KOPT-K1 (cell line): ENCODE measurements around the gene MAB21L2.
"Not testable (repeated sequence)": the region's sequence is repeated elsewhere in the genome, so short reads cannot be mapped to it uniquely, and the experiment has no call there.

Experiments
- H3K27ac ChIP-seq: fragments of 200-600 bp; sonication (generic); 2 replicates; pipeline ENCODE4 v1.5.1; 2016; ENCODE audit warnings: antibody characterized with exemption, mild to moderate bottlenecking, low read depth, low read length; ENCODE audit not compliant: poor library complexity, severe bottlenecking
- H3K36me3 ChIP-seq: fragments of 200-600 bp; sonication (generic); 2 replicates; pipeline ENCODE4 v1.5.1; 2017; ENCODE audit warnings: antibody characterized with exemption, mild to moderate bottlenecking, low read length, moderate library complexity; ENCODE audit not compliant: insufficient read depth
- H3K9me3 ChIP-seq: fragments of 200-600 bp; sonication (generic); 2 replicates; pipeline ENCODE4 v1.5.1; 2017; ENCODE audit warnings: antibody characterized with exemption, low read length, mild to moderate bottlenecking; ENCODE audit not compliant: insufficient read depth, poor library complexity, severe bottlenecking

MAB21L2 gene

DNA sequence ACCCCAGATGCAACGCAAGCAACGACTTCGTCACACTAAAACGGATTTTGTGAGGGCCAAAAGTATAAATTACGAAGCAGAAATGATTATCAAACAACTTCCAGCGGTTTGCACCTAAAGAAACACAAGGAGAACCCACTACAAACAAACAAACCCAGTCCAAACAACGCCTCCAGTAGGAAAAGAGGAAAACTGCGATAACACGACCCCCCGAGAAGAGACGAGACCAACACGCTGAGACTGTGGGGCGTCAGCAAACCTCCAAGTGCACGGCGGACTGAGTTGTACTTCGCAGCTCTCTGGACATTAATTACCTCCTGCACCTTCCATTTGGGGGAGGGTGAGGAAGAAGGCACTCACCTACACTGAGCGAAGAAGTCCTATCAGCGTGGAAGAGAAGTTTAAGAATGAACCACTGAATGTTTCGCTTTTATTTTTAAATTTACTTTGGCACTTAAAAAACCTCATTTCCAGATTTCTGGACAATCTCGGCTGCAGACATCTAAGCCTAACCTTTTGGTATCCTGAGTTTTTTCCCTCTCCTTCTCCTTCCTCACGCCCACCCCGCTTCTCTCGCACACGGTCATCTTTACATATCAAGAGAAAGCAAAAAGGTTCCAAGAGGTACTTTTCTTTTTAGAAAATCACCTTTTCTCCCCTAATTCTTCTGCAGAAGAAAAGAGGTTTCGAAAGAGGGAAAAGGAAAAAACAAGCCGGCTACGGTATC, at the start of gene MAB21L2:
MAB21L2 (plus strand) TSS at position 6 of the 727 bp plus-strand sequence. CDS start 879 bp downstream, outside the sequence.
- Histone ChIP-seq H3K27ac (no peak within 1 kb of the TSS), H3K9me3 (peaks cover 41% of the 10 kb centered on the region), H3K36me3 (peaks cover 16% of the 10 kb centered on the region; the same call in 1 of the 2 replicates)

GRCh38 chr4:150533673-150534072, 48.3 kb upstream of the MAB21L2 start:
- no peak overlapping the region for H3K27ac ChIP-seq
- no peaks in the 10 kb centered on the region for H3K9me3 ChIP-seq

DNA sequence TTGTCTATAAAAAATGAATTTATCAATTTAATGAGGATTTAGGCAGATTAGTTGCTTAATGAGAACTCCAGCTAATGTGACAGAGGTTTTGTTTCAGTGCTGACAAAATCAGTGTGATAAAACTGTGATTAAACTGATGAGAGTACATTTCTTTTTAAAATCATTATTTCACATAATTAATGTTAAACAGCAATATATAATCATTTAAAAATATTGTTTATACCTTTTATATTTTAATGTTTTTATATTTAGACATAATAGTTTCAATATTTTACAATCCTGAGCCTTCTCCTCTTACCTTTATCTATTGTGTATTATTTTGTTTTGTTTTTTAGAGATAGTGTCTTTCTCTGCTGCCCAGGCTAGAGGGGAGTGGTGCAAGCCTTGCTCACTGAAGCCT, 47.1 kb upstream of the MAB21L2 start:
- Histone ChIP-seq H3K36me3 (no peaks in the 10 kb centered on the region), H3K27ac (no peak overlapping the region), H3K9me3 (no peaks in the 10 kb centered on the region)

More at GRCh38 chr4:150533673-150534072, 48.3 kb upstream of the MAB21L2 start:
- no peaks in the 10 kb centered on the region for H3K36me3 ChIP-seq

DNA sequence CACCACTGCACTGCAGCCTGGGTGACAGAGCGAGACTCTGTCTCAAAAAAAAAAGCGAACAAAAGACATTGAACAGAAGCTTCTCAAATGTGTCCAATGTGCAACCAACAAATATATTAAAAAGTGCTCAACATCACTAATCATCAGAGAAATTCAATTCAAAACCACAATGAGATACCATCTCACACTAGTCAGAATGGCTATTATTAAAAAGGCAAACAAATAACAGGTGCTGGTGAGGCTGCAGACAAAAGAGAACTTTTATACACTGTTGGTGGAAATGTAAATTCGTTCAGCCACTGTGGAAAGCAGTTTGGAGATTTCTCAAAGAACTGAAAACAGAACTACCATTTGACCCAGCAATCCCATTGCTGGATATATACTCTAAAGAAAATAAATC, 44.0 kb upstream of the MAB21L2 start:
- H3K27ac ChIP-seq, H3K36me3 ChIP-seq, H3K9me3 ChIP-seq: not testable (repeated sequence)

DNA sequence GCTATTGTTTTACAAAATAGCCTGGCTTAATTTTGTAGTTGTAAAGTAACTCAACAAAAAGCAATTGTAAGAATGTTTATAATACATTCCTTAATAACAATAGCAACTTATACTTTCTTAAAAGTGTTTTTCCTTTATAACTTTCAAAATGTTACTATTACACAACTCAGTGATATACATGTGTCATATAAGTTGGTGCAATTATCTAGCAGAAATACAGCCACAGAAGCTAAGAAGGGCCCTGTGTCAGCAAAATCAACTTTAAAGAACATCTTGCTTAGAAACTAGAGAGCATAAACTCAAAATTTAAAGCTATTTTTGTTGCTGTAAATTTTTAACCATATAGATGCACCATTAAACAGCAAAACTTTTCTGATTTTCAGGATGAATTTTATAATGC, 41.4 kb upstream of the MAB21L2 start:
- no peak overlapping the region for H3K27ac ChIP-seq
- H3K9me3 ChIP-seq, result no peaks in the 10 kb centered on the region
- H3K36me3 ChIP-seq, result no peaks in the 10 kb centered on the region

DNA sequence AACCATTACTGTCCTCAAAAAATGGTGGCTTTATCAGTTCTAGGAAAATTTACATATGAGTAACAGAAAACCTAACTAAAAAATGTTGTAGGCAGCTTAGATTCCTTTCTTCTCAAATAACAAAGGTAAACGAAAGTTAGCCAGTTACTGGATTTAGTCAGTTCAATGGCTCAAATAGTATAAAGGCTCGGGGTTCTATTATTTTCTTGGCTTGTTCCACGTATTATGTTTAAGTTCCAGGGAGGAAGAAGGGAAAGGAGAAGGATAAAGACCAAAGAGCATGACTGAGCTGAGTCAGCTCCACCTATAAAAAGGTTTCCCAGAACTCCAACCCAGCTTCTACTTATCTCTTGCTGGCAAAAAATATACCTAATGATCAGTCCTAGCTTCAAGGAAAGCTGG, 41.0 kb upstream of the MAB21L2 start:
- Histone ChIP-seq H3K27ac (no peak overlapping the region), H3K9me3 (no peaks in the 10 kb centered on the region), H3K36me3 (no peaks in the 10 kb centered on the region)

- H3K27ac ChIP-seq, result no peak overlapping the region
- H3K9me3 ChIP-seq, result no peaks in the 10 kb centered on the region
- no peaks in the 10 kb centered on the region for H3K36me3 ChIP-seq
These were observed 40.3 kb upstream of the MAB21L2 start for GRCh38 chr4:150541681-150542080.

- Histone ChIP-seq H3K27ac (no peak overlapping the region), H3K36me3 (no peaks in the 10 kb centered on the region), H3K9me3 (no peaks in the 10 kb centered on the region)
These were observed 38.9 kb upstream of the MAB21L2 start for GRCh38 chr4:150543042-150543441.

DNA sequence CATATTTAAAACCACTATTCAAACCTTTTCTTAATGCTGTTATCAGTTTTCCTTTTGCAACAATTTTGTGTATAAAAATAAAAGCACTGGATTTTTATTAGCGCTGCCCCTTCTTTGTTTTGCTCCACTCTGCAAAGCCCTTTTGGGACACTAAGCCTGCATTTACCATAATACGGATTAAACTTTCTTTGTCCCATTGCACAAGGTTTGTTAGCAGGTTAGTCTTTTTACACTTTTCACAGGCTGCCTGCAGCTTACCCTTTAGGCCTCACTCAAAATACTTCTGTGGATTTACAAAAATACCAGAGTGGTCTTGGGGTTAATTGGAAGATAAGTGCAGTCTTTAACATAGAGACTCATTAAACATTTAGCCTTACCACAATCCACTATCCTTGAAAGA, 35.7 kb upstream of the MAB21L2 start:
- Histone ChIP-seq H3K36me3 (no peaks in the 10 kb centered on the region), H3K27ac (no peak overlapping the region), H3K9me3 (no peaks in the 10 kb centered on the region)

- Histone ChIP-seq H3K27ac (no peak overlapping the region), H3K9me3 (no peaks in the 10 kb centered on the region), H3K36me3 (no peaks in the 10 kb centered on the region)
These were observed 34.7 kb upstream of the MAB21L2 start for GRCh38 chr4:150547154-150547838.

GRCh38 chr4:150557811-150558210, 24.1 kb upstream of the MAB21L2 start:
- not testable (repeated sequence) for H3K9me3 ChIP-seq, H3K36me3 ChIP-seq, H3K27ac ChIP-seq

- H3K9me3 ChIP-seq, result peaks cover 4% of the 10 kb centered on the region
- no peaks in the 10 kb centered on the region for H3K36me3 ChIP-seq
- H3K27ac ChIP-seq, result no peak overlapping the region
These were observed 20.7 kb upstream of the MAB21L2 start for GRCh38 chr4:150561143-150561737.

GRCh38 chr4:150562250-150562649, 19.7 kb upstream of the MAB21L2 start:
- Histone ChIP-seq H3K27ac (no peak overlapping the region), H3K9me3 (peaks cover 4% of the 10 kb centered on the region)

GRCh38 chr4:150562751-150563150, 19.2 kb upstream of the MAB21L2 start:
- H3K36me3 ChIP-seq, result no peaks in the 10 kb centered on the region
- H3K9me3 ChIP-seq, result peaks cover 4% of the 10 kb centered on the region
- H3K27ac ChIP-seq, result no peak overlapping the region

More at GRCh38 chr4:150562250-150562649, 19.7 kb upstream of the MAB21L2 start:
- no peaks in the 10 kb centered on the region for H3K36me3 ChIP-seq

GRCh38 chr4:150564967-150565366, 17.0 kb upstream of the MAB21L2 start:
- not testable (repeated sequence) for H3K36me3 ChIP-seq, H3K9me3 ChIP-seq

More at GRCh38 chr4:150564967-150565366, 17.0 kb upstream of the MAB21L2 start:
- not testable (repeated sequence) for H3K27ac ChIP-seq
